Measurements from ENCODE around the gene DNM3.

The DNM3 gene

GRCh38 chr1:172390683-172391551, 549.6 kb downstream of the DNM3 start:
- Histone ChIP-seq H3K27ac (ENCODE audit: extremely low read depth, low read depth, low read length) (no peak overlapping the region), H3K36me3 (ENCODE audit: control insufficient read depth in 2 of 2, insufficient read depth in 1 of 2, low read length in 2 of 2) (no peaks in the 10 kb centered on the region), H3K9me3 (ENCODE audit: control insufficient read depth, insufficient read depth, low read depth, low read length) (no peaks in the 10 kb centered on the region), H3K4me1 (ENCODE audit: control insufficient read depth, insufficient read depth, low read length) (no peaks in the 10 kb centered on the region), H3K4me3 (ENCODE audit: low read depth, low read length) (no peak overlapping the region)
- TF ChIP-seq ZNF132 (tag by site-specific recombination; IDR thresholded peaks at IDR 0.05; ENCODE audit: borderline replicate concordance) (no peak), ZNF211 (tag by site-specific recombination; IDR thresholded peaks at IDR 0.05; ENCODE audit: low read depth) (no peak), FEZF1 (tag by site-specific recombination; IDR thresholded peaks at IDR 0.05) (no peak), SCRT2 (tag by site-specific recombination; IDR thresholded peaks at IDR 0.05) (no peak), ZNF423 (tag by site-specific recombination; IDR thresholded peaks at IDR 0.05) (no peak), ZNF664 (tag by site-specific recombination; IDR thresholded peaks at IDR 0.05) (no peak), ZNF843 (tag by site-specific recombination; IDR thresholded peaks at IDR 0.05) (no peak), ZNF621 (tag by site-specific recombination; IDR thresholded peaks at IDR 0.05) (no peak), ZNF610 (tag by site-specific recombination; IDR thresholded peaks at IDR 0.05; ENCODE audit: borderline replicate concordance) (no peak), PRDM2 (tag by site-specific recombination; IDR thresholded peaks at IDR 0.05; ENCODE audit: borderline replicate concordance) (no peak), ZNF747 (tag by site-specific recombination; IDR thresholded peaks at IDR 0.05) (no peak), ZNF529 (tag by site-specific recombination; IDR thresholded peaks at IDR 0.05; ENCODE audit: insufficient replicate concordance) (no peak), ZNF2 (tag by site-specific recombination; IDR thresholded peaks at IDR 0.05) (no peak), ZNF138 (tag by site-specific recombination; IDR thresholded peaks at IDR 0.05; ENCODE audit: borderline replicate concordance) (no peak), PRDM6 (tag by site-specific recombination; IDR thresholded peaks at IDR 0.05) (no peak), ZNF394 (tag by site-specific recombination; IDR thresholded peaks at IDR 0.05; ENCODE audit: borderline replicate concordance) (no peak), ZNF24 (tag by site-specific recombination; IDR thresholded peaks at IDR 0.05) (no peak)
- ChIA-PET CTCF (interaction anchor here (1.1 kb wide), 1 partner anchor 12 kb away, joined by 3 read pairs; no protein-coding TSS in a partner anchor), POLR2A (no interaction called here)

- POLR2A ChIA-PET, result no interaction called here
- Histone ChIP-seq H3K9me3 (ENCODE audit: control insufficient read depth, insufficient read depth, low read depth, low read length) (no peaks in the 10 kb centered on the region), H3K4me3 (ENCODE audit: low read depth, low read length) (no peak overlapping the region), H3K36me3 (ENCODE audit: control insufficient read depth in 2 of 2, insufficient read depth in 1 of 2, low read length in 2 of 2) (no peaks in the 10 kb centered on the region), H3K4me1 (ENCODE audit: control insufficient read depth, insufficient read depth, low read length) (no peaks in the 10 kb centered on the region), H3K27ac (ENCODE audit: extremely low read depth, low read depth, low read length) (no peak overlapping the region)
- TF ChIP-seq TCF7L2 (IDR thresholded peaks at IDR 0.05; ENCODE audit: borderline replicate concordance, low read depth, low read length) (no peak), ZNF704 (tag by site-specific recombination; IDR thresholded peaks at IDR 0.05) (no peak), ZBTB21 (tag by site-specific recombination; IDR thresholded peaks at IDR 0.05) (no peak), ZNF324 (tag by site-specific recombination; IDR thresholded peaks at IDR 0.05) (no peak), SALL2 (tag by site-specific recombination; IDR thresholded peaks at IDR 0.05; ENCODE audit: borderline replicate concordance) (no peak), ZNF223 (tag by site-specific recombination; IDR thresholded peaks at IDR 0.05) (no peak)
- CTCF ChIA-PET, result interaction anchor here (0.7 to 0.9 kb wide), 2 partner anchors 12 to 390 kb away, joined by 3 read pairs; no protein-coding TSS in a partner anchor
These were observed 550.7 kb downstream of the DNM3 start for GRCh38 chr1:172391976-172392375.
